HepG2 (cell line): ENCODE results near the gene SLCO2B1. TPM values are rescaled to one million over a fixed set of nuclear protein-coding genes. Genes with fewer than 3 reads are reported as not detected.
A peak's percentile ranks its signal among the peaks of the same experiment; 100 is the strongest.

Experiments
- ATAD3A ChIP-seq: sonication (generic); formaldehyde crosslinking; IDR thresholded peaks from 2 replicates; pipeline ENCODE4 v1.4.0; 2020; ENCODE audit warnings: missing genetic modification reagents
- HNRNPL ChIP-seq: fragments of 200-400 bp; formaldehyde crosslinking; IDR thresholded peaks from 2 replicates; pipeline ENCODE4 v1.6.1; 2017; ENCODE audit warnings: mild to moderate bottlenecking, low read depth, low read length
- NR2F6 ChIP-seq, 2 experiments: IDR thresholded peaks; 2 replicates each; pipeline ENCODE4 v1.6.1; 2016; ENCODE audit warnings: antibody characterized with exemption in 1 of 2, mild to moderate bottlenecking in 1 of 2
- POLR2A ChIP-seq, 2 experiments: IDR thresholded peaks; 2 replicates each; pipeline ENCODE4 v1.6.1; 2011; ENCODE audit warnings: low read depth in 2 of 2, low read length in 2 of 2, mild to moderate bottlenecking in 1 of 2, moderate library complexity in 1 of 2; ENCODE audit not compliant: insufficient read depth in 1 of 2
- PRDM10 ChIP-seq: sonication (generic); formaldehyde crosslinking; IDR thresholded peaks from 2 replicates; pipeline ENCODE4 v1.4.0; 2020; ENCODE audit warnings: low read depth, missing genetic modification reagents
- RBFOX2 ChIP-seq: fragments of 200-400 bp; formaldehyde crosslinking; IDR thresholded peaks from 2 replicates; pipeline ENCODE4 v1.6.1; 2017; ENCODE audit warnings: low read depth, mild to moderate bottlenecking, low read length
- RXRA ChIP-seq: sonication (generic); formaldehyde crosslinking; IDR thresholded peaks from 2 replicates; pipeline ENCODE4 v1.5.1; 2020; ENCODE audit warnings: missing genetic modification reagents
- SP4 ChIP-seq: sonication (generic); formaldehyde crosslinking; IDR thresholded peaks from 2 replicates; pipeline ENCODE4 v1.8.1; 2023; ENCODE audit warnings: mild to moderate bottlenecking, missing genetic modification reagents
- TFAP4 ChIP-seq: sonication (generic); IDR thresholded peaks from 2 replicates; pipeline ENCODE4 v1.6.1; 2016; ENCODE audit warnings: low read depth, borderline replicate concordance
- ZMYM2 ChIP-seq: sonication (generic); formaldehyde crosslinking; IDR thresholded peaks from 2 replicates; pipeline ENCODE4 v1.8.0; 2022; ENCODE audit warnings: mild to moderate bottlenecking, missing genetic modification reagents
- ZNF17 ChIP-seq: sonication (generic); formaldehyde crosslinking; IDR thresholded peaks from 2 replicates; pipeline ENCODE4 v1.5.0; 2020; ENCODE audit warnings: mild to moderate bottlenecking, missing genetic modification reagents
- ZNF230 ChIP-seq: sonication (generic); formaldehyde crosslinking; IDR thresholded peaks from 2 replicates; pipeline ENCODE4 v1.4.0; 2020; ENCODE audit warnings: mild to moderate bottlenecking, missing genetic modification reagents
- ZNF264 ChIP-seq: sonication (generic); formaldehyde crosslinking; IDR thresholded peaks from 2 replicates; pipeline ENCODE4 v1.4.0; 2020; ENCODE audit warnings: missing genetic modification reagents
- ZNF687 ChIP-seq: sonication (generic); formaldehyde crosslinking; IDR thresholded peaks from 2 replicates; pipeline ENCODE4 v1.5.1; 2020; ENCODE audit warnings: mild to moderate bottlenecking, missing genetic modification reagents, moderate library complexity
- polyA plus RNA-seq, 8 experiments: library from polyadenylated mRNA; depleted of rRNA in 3 of 8; stranded (reverse) in 7 of 8; unstranded in 1 of 8; fragments of >200 nt; fragmentation: Illumina TruSeq in 4 of 8; extraction: Trizol in 4 of 8; gene quantifications; 2 replicates each; pipeline versions ENCODE4 v1.2.1 to v1.2.3, GENCODE V29; 2011 to 2016; ENCODE audit warnings: low read depth in 4 of 8, missing spikeins in 1 of 8, mixed read lengths in 1 of 8; ENCODE audit not compliant: insufficient read depth in 1 of 8
- total RNA-seq, 5 experiments: library from RNA; depleted of rRNA; stranded (reverse); fragments of >200 nt; fragmentation: Illumina TruSeq; extraction: Trizol; gene quantifications; 2 replicates each; pipeline ENCODE4 v1.2.3, GENCODE V29; 2016; ENCODE audit warnings: low read depth in 1 of 5

SLCO2B1 gene
- total and polyA plus RNA-seq, 2 of the 13 experiments (the other 11 are each of a cell fraction or from before 2014, with no cell fraction given) = 15.3 to 19.8 TPM

GRCh38 chr11:75152090-75152489, 1.2 kb downstream of the SLCO2B1 start (continued):
- TF ChIP-seq PRDM10 = no peak
- TF ChIP-seq ZNF687 (CRISPR knock-in tag) = peak; percentile 77
- 0 out of 2 replicates have a peak, but pooled peaks have one; percentile 9 for TF ChIP-seq HNRNPL
- TF ChIP-seq RXRA (CRISPR knock-in tag) = peak; percentile 30; the same call in 1 of the 2 replicates
- TF ChIP-seq ZNF230 (CRISPR knock-in tag) = 0 out of 2 replicates have a peak, but pooled peaks have one; percentile 26
- TF ChIP-seq ZMYM2 (CRISPR knock-in tag) = 0 out of 2 replicates have a peak, but pooled peaks have one; percentile 9
- peak; percentile 57 for TF ChIP-seq RBFOX2
- TF ChIP-seq ATAD3A = no peak
- TF ChIP-seq POLR2A (IDR thresholded peaks at IDR 0.05; ENCODE audit: insufficient read depth in 1 of 2, low read depth in 2 of 2, low read length in 2 of 2) = 0 out of 4 replicates have a peak, but pooled peaks of 1 of the 2 experiments have one; percentile 34
- TF ChIP-seq NR2F6 (IDR thresholded peaks at IDR 0.05) = peak; percentile 76
- peak; percentile 70 for TF ChIP-seq NR2F6 (CRISPR knock-in tag; IDR thresholded peaks at IDR 0.05)
- TF ChIP-seq ZNF17 (CRISPR knock-in tag) = no peak
- TF ChIP-seq ZNF264 (CRISPR knock-in tag) = no peak
- TF ChIP-seq TFAP4 = peak; percentile 77; the same call in 1 of the 2 replicates
- peak; percentile 13; the same call in 1 of the 2 replicates for TF ChIP-seq SP4 (CRISPR knock-in tag)
